SK-N-SH (cell line): ENCODE measurements around the gene TFG. TPM values are rescaled to one million over a fixed set of nuclear protein-coding genes. Genes with fewer than 3 reads are reported as not detected.

Experiments used
- CTCF ChIA-PET: fragments of 300-600, 350-600 bp; formaldehyde crosslinking; extraction: SDS; loops from one replicate; lab custom pipeline; 2021; lab: Yijun Ruan, JAX
- POLR2A ChIA-PET: fragments of 350-600 bp; sonication (Branson Sonifier 250); formaldehyde crosslinking; extraction: SDS; loops from one replicate; lab custom pipeline; 2020; ENCODE audit warnings: antibody characterized with exemption, inconsistent platforms; lab: Yijun Ruan, JAX
- DNase-seq: peaks from one replicate; pipeline ENCODE4 v3.0.0; 2012
- H2AFZ ChIP-seq: fragments of 200-600 bp; sonication (generic); 2 replicates; pipeline ENCODE4 v1.8.1; 2016; ENCODE audit warnings: antibody characterized with exemption, mild to moderate bottlenecking, low read depth
- H3F3A ChIP-seq: fragments of 200-600 bp; sonication (generic); replicated peaks from 2 replicates; pipeline ENCODE3; 2016; ENCODE audit warnings: antibody characterized with exemption, mild to moderate bottlenecking; ENCODE audit not compliant: insufficient read depth
- H3K27ac ChIP-seq, 2 experiments: fragments of 200-500 bp in 1 of 2; fragments of 200-600 bp in 1 of 2; sonication (Bioruptor generic) in 1 of 2; sonication (generic), shearing (Covaris generic) in 1 of 2; 2 replicates each; pipeline versions ENCODE4 v1.5.1 to v1.6.1; 2014 to 2016; ENCODE audit warnings: low read depth in 2 of 2, inconsistent platforms in 1 of 2, low read length in 1 of 2, mild to moderate bottlenecking in 1 of 2, mixed read lengths in 1 of 2
- H3K27me3 ChIP-seq: fragments of 200-600 bp; sonication (generic), shearing (Covaris generic); 2 replicates; pipeline ENCODE4 v1.6.1; 2016; ENCODE audit warnings: mixed run types; ENCODE audit not compliant: insufficient read depth
- H3K36me3 ChIP-seq, 2 experiments: fragments of 200-500 bp in 1 of 2; fragments of 200-600 bp in 1 of 2; sonication (Bioruptor generic) in 1 of 2; sonication (generic) in 1 of 2; replicated peaks in 1 of 2; 2 replicates each; pipeline versions ENCODE3 to v1.5.1; 2014 to 2016; ENCODE audit warnings: low read length in 1 of 2, mild to moderate bottlenecking in 1 of 2; ENCODE audit not compliant: insufficient read depth in 2 of 2, control insufficient read depth in 1 of 2
- H3K4me1 ChIP-seq, 2 experiments: fragments of 200-500 bp in 1 of 2; fragments of 200-600 bp in 1 of 2; sonication (Bioruptor generic) in 1 of 2; sonication (generic), shearing (Covaris generic) in 1 of 2; 2 replicates each; pipeline versions ENCODE4 v1.5.1 to v1.6.1; 2014 to 2016; ENCODE audit warnings: low read depth in 1 of 2, low read length in 1 of 2, mixed run types in 1 of 2; ENCODE audit not compliant: insufficient read depth in 2 of 2, control insufficient read depth in 1 of 2
- H3K4me2 ChIP-seq: fragments of 200-600 bp; sonication (generic), shearing (Covaris generic); 2 replicates; pipeline ENCODE4 v1.6.1; 2017; ENCODE audit warnings: mixed run types
- H3K4me3 ChIP-seq, 2 experiments: fragments of 200-500 bp in 1 of 2; fragments of 200-600 bp in 1 of 2; sonication (Bioruptor generic) in 1 of 2; sonication (generic), shearing (Covaris generic) in 1 of 2; 2 replicates each; pipeline versions ENCODE4 v1.5.1 to v1.8.1; 2014 to 2016; ENCODE audit warnings: low read depth in 2 of 2, inconsistent platforms in 1 of 2, low read length in 1 of 2, mild to moderate bottlenecking in 1 of 2, mixed read lengths in 1 of 2, moderate library complexity in 1 of 2
- H3K79me2 ChIP-seq: fragments of 200-600 bp; sonication (generic); 2 replicates; pipeline ENCODE4 v1.8.1; 2017; ENCODE audit warnings: mild to moderate bottlenecking; ENCODE audit not compliant: insufficient read depth
- H3K9ac ChIP-seq: fragments of 200-600 bp; sonication (generic); 2 replicates; pipeline ENCODE4 v1.6.1; 2017; ENCODE audit warnings: mixed run types
- H3K9me2 ChIP-seq: fragments of 200-600 bp; sonication (generic); 2 replicates; pipeline ENCODE4 v1.6.1; 2017; ENCODE audit warnings: mixed run types
- H3K9me3 ChIP-seq: fragments of 200-600 bp; sonication (generic); 2 replicates; pipeline ENCODE4 v1.6.1; 2017; ENCODE audit warnings: mixed run types, mild to moderate bottlenecking, moderate library complexity
- H4K20me1 ChIP-seq: fragments of 200-600 bp; sonication (generic); 2 replicates; pipeline ENCODE4 v1.6.1; 2017; ENCODE audit warnings: mild to moderate bottlenecking, mixed run types; ENCODE audit not compliant: insufficient read depth
- ELF1 ChIP-seq: IDR thresholded peaks from 2 replicates; pipeline ENCODE4 v1.4.0; 2012
- EP300 ChIP-seq, 2 experiments: IDR thresholded peaks; 2 replicates each; pipeline versions ENCODE4 v1.4.0 to v1.6.1; 2012; ENCODE audit warnings: borderline replicate concordance in 1 of 2, low read depth in 1 of 2, low read length in 1 of 2
- FOSL2 ChIP-seq: IDR thresholded peaks from 2 replicates; pipeline ENCODE4 v1.4.0; 2012; ENCODE audit warnings: low read depth, mild to moderate bottlenecking, moderate library complexity, borderline replicate concordance
- FOXM1 ChIP-seq: IDR thresholded peaks from 2 replicates; pipeline ENCODE4 v1.4.0; 2012; ENCODE audit warnings: low read depth, mild to moderate bottlenecking
- GABPA ChIP-seq: IDR thresholded peaks from 2 replicates; pipeline ENCODE4 v1.4.0; 2012; ENCODE audit warnings: low read depth, mild to moderate bottlenecking
- IRF3 ChIP-seq: fragments of 150-350 bp; IDR thresholded peaks from 2 replicates; pipeline ENCODE4 v1.6.1; 2016; ENCODE audit warnings: mild to moderate bottlenecking, low read depth, low read length
- MXI1 ChIP-seq: IDR thresholded peaks from 2 replicates; pipeline ENCODE4 v1.6.1; 2012; ENCODE audit warnings: mild to moderate bottlenecking, low read depth, low read length, improper control_type of control experiment
- NRF1 ChIP-seq: IDR thresholded peaks from 2 replicates; pipeline ENCODE4 v1.6.1; 2012; ENCODE audit warnings: low read depth, mild to moderate bottlenecking, low read length
- PBX3 ChIP-seq: IDR thresholded peaks from 2 replicates; pipeline ENCODE4; 2012
- RCOR1 ChIP-seq: fragments of 150-350 bp; IDR thresholded peaks from 2 replicates; pipeline ENCODE4 v1.6.1; 2017; ENCODE audit warnings: antibody characterized with exemption, low read length
- REST ChIP-seq: IDR thresholded peaks from 2 replicates; pipeline ENCODE4 v1.6.1; 2012; ENCODE audit warnings: mild to moderate bottlenecking, low read depth, low read length, moderate library complexity
- RFX5 ChIP-seq: IDR thresholded peaks from 2 replicates; pipeline ENCODE4 v1.6.1; 2012; ENCODE audit warnings: mild to moderate bottlenecking, improper control_type of control experiment, low read length
- TCF12 ChIP-seq: IDR thresholded peaks from 2 replicates; pipeline ENCODE4 v1.4.0; 2012
- TEAD4 ChIP-seq: IDR thresholded peaks from 2 replicates; pipeline ENCODE4 v1.4.0; 2012; ENCODE audit warnings: mild to moderate bottlenecking, borderline replicate concordance; ENCODE audit not compliant: insufficient read depth
- USF2 ChIP-seq: fragments of 150-350 bp; IDR thresholded peaks from 2 replicates; pipeline ENCODE4 v1.6.1; 2017; ENCODE audit warnings: antibody characterized with exemption, low read length, low read depth, borderline replicate concordance
- YY1 ChIP-seq: IDR thresholded peaks from 2 replicates; pipeline ENCODE4 v1.4.0; 2012; ENCODE audit warnings: low read depth, mild to moderate bottlenecking
- WGBS: methylation state at CpG from one replicate; pipeline ENCODE4 v1.1.6; 2017; ENCODE audit warnings: low lambda C conversion rate; 5-methylcytosine and 5-hydroxymethylcytosine counted together
- polyA plus RNA-seq, 3 experiments: library from polyadenylated mRNA; depleted of rRNA; stranded (reverse); fragments of >200 nt; gene quantifications; 2 replicates each; pipeline ENCODE4 v1.2.3, GENCODE V29; 2012
- TF ChIP-seq, protein P1 (sequence below): IDR thresholded peaks from 2 replicates; pipeline ENCODE4 v1.4.0; 2012; ENCODE audit warnings: low read depth, borderline replicate concordance
- TF ChIP-seq, protein P2 (sequence below): IDR thresholded peaks from 2 replicates; pipeline ENCODE4 v1.4.0; 2012; ENCODE audit warnings: low read depth, borderline replicate concordance
- TF ChIP-seq, protein P3 (sequence below): IDR thresholded peaks from 2 replicates; pipeline ENCODE4 v1.4.0; 2012; ENCODE audit warnings: low read depth

Gene TFG
- polyA plus RNA-seq, 1 of the 3 experiments (the other 2 are of a cell fraction): 83.1 TPM

DNA sequence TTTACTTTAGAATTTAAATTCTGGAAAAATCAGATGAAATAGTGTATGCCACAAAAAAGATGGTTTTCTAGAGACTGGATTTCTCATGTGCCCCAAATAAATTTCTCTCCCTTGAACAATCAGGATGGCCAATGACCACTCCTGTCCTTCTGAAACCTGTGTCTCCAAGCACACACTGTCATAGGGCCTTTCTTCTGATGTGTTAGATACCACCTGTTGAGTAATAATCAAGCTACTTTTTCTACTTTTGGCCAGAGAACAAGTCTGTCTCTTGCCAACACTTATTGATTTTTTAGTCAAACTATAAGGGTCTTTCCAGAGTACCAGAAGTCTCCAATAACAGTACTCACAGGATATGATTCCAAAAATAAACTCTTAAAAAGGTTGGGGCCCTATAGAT is 16.1 kb upstream of the TFG start:
- TF ChIP-seq RCOR1: no peak

DNA sequence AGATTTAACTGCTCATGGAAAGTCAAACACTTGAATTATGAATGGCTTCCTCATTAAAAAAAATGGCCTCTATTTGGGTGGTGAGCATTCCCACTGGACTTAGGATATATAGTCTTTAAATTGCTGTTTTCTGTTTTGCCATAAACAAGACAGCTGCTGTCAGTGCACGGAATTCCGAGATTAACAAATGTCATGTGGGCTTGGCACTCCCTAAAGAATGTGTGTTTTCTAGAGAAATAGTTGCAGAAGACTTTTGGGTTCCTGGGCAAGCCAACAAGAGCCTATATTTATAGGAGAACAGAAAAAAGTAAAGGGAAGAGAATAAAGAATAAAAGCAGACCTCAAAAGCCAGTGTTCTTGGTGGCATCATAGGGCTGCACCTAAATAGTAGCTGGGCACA is 13.6 kb upstream of the TFG start:
- Histone ChIP-seq H2AFZ (no peak overlapping the region), H3K4me1 (no peaks in the 10 kb centered on the region; a peak in 1 of 4 replicates), H3K9ac (no peak overlapping the region), H3K27me3 (no peaks in the 10 kb centered on the region), H3K9me3 (no peaks in the 10 kb centered on the region), H3K27ac (no peak overlapping the region), H4K20me1 (no peaks in the 10 kb centered on the region), H3K9me2 (no peaks in the 10 kb centered on the region), H3F3A (no peaks in the 10 kb centered on the region), H3K79me2 (no peaks in the 10 kb centered on the region), H3K4me3 (no peak overlapping the region), H3K36me3 (no peaks in the 10 kb centered on the region), H3K4me2 (no peak overlapping the region)
- ChIA-PET POLR2A (no interaction called here), CTCF (no interaction called here)
- WGBS: 73% methylated on average over 2 of the region's 2 CpGs
- DNase-seq: no peak
- TF ChIP-seq PBX3 (no peak), YY1 (no peak), EP300 (IDR thresholded peaks at IDR 0.05; ENCODE audit: borderline replicate concordance in 1 of 2, low read depth in 1 of 2, low read length in 1 of 2) (no peak), MXI1 (no peak), USF2 (no peak), TEAD4 (no peak), GABPA (no peak), FOSL2 (no peak), NRF1 (no peak), ELF1 (no peak), FOXM1 (no peak), IRF3 (no peak), RFX5 (no peak), TCF12 (no peak), REST (no peak)
- TF ChIP-seq, protein P1, sequence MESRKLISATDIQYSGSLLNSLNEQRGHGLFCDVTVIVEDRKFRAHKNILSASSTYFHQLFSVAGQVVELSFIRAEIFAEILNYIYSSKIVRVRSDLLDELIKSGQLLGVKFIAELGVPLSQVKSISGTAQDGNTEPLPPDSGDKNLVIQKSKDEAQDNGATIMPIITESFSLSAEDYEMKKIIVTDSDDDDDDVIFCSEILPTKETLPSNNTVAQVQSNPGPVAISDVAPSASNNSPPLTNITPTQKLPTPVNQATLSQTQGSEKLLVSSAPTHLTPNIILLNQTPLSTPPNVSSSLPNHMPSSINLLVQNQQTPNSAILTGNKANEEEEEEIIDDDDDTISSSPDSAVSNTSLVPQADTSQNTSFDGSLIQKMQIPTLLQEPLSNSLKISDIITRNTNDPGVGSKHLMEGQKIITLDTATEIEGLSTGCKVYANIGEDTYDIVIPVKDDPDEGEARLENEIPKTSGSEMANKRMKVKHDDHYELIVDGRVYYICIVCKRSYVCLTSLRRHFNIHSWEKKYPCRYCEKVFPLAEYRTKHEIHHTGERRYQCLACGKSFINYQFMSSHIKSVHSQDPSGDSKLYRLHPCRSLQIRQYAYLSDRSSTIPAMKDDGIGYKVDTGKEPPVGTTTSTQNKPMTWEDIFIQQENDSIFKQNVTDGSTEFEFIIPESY: no peak
- TF ChIP-seq, protein P2, sequence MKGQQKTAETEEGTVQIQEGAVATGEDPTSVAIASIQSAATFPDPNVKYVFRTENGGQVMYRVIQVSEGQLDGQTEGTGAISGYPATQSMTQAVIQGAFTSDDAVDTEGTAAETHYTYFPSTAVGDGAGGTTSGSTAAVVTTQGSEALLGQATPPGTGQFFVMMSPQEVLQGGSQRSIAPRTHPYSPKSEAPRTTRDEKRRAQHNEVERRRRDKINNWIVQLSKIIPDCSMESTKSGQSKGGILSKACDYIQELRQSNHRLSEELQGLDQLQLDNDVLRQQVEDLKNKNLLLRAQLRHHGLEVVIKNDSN: no peak
- TF ChIP-seq, protein P3, sequence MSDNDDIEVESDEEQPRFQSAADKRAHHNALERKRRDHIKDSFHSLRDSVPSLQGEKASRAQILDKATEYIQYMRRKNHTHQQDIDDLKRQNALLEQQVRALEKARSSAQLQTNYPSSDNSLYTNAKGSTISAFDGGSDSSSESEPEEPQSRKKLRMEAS: no peak

More for the DNA sequence above, 16.1 kb upstream of the TFG start:
- Histone ChIP-seq H3K4me2 (no peak overlapping the region), H3K9me2 (no peaks in the 10 kb centered on the region), H3K27me3 (no peaks in the 10 kb centered on the region), H3F3A (no peaks in the 10 kb centered on the region), H3K79me2 (no peaks in the 10 kb centered on the region), H3K4me1 (no peaks in the 10 kb centered on the region; a peak in 1 of 4 replicates), H3K36me3 (no peaks in the 10 kb centered on the region), H3K4me3 (no peak overlapping the region), H3K27ac (no peak overlapping the region), H3K9me3 (no peaks in the 10 kb centered on the region), H4K20me1 (no peaks in the 10 kb centered on the region), H2AFZ (no peak overlapping the region), H3K9ac (no peak overlapping the region)
- DNase-seq: no peak
- POLR2A ChIA-PET: interaction anchor here (1.0 kb wide), 1 partner anchor 17 kb away, joined by 5 read pairs; no protein-coding TSS in a partner anchor
- CTCF ChIA-PET: interaction anchor here (1.1 to 1.2 kb wide), 2 partner anchors 14 to 377 kb away, joined by 3 to 4 read pairs; no protein-coding TSS in a partner anchor
